ENCODE data around the gene KIF26B.

- TF ChIP-seq CTCF (IDR thresholded peaks at IDR 0.05) (no peak), CHD4 (IDR thresholded peaks at IDR 0.05; ENCODE audit: borderline replicate concordance) (no peak), BHLHE40 (IDR thresholded peaks at IDR 0.05; ENCODE audit: low read depth, low read length) (no peak), EP300 (IDR thresholded peaks at IDR 0.05) (no peak), MAZ (IDR thresholded peaks at IDR 0.05; ENCODE audit: borderline replicate concordance, low read depth, low read length) (no peak), PHF8 (IDR thresholded peaks at IDR 0.05; ENCODE audit: borderline replicate concordance, low read depth) (no peak), SREBF2 (IDR thresholded peaks at IDR 0.05) (no peak), POLR2A (IDR thresholded peaks at IDR 0.05; ENCODE audit: low read length) (no peak), KDM1A (IDR thresholded peaks at IDR 0.05; ENCODE audit: low read depth) (no peak), HDAC2 (IDR thresholded peaks at IDR 0.05) (no peak), ELK1 (IDR thresholded peaks at IDR 0.05; ENCODE audit: low read depth, low read length) (no peak), ZFP36 (IDR thresholded peaks at IDR 0.05; ENCODE audit: borderline replicate concordance, partially characterized antibody) (no peak)
These were observed 266.1 kb downstream of the KIF26B start for GRCh38 chr1:245420926-245421325.

Measured in A549 (cell line).